GM19452 (cell line): ENCODE results near the gene WBP11.
A peak's percentile ranks its signal among the peaks of the same experiment; 100 is the strongest.

Source experiments
- ATAC-seq: cut with Tn5 transposase; IDR thresholded peaks from one replicate; pipeline ENCODE4 v1.9.1; 2021; ENCODE audit not compliant: unreplicated experiment

Gene WBP11

DNA sequence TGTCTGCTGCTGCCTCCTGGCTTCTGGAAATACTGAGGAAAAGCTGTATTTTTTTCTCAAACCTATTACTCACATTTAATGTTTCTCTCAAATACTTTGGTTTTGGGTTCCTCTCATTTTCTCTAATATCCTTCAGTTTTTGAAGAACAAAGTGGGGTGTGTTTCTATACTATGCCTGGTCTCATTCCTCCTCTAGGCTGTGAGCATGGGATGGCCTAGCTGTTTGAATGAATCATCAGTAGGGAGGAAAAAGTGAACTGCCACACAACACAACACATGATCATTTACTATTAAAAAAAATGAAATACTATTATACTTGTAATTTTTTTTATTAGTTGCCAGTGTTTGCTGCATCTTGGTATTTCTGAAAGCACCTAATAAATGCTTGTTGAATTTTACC is 22.0 kb upstream of the WBP11 start:
- no peak for ATAC-seq

- ATAC-seq: no peak
Measured at GRCh38 chr12:14824012-14824634, 20.8 kb upstream of the WBP11 start.

GRCh38 chr12:14814014-14814413 is 10.7 kb upstream of the WBP11 start, which contains the start of gene SMCO3:
Gene SMCO3 (minus strand): TSS chr12:14814182. CDS start chr12:14806680, 7,502 bp downstream.
- no peak for ATAC-seq

GRCh38 chr12:14811486-14811885 is 8.2 kb upstream of the WBP11 start:
- ATAC-seq: no peak

GRCh38 chr12:14810953-14811483 is 7.7 kb upstream of the WBP11 start:
- ATAC-seq: no peak

GRCh38 chr12:14810167-14810952 is 7.1 kb upstream of the WBP11 start:
- ATAC-seq: no peak

GRCh38 chr12:14803830-14804160 is 517 bp upstream of the WBP11 start:
- peak; percentile 4 for ATAC-seq

GRCh38 chr12:14802721-14803010 is 612 bp downstream of the WBP11 start:
- ATAC-seq: no peak

DNA sequence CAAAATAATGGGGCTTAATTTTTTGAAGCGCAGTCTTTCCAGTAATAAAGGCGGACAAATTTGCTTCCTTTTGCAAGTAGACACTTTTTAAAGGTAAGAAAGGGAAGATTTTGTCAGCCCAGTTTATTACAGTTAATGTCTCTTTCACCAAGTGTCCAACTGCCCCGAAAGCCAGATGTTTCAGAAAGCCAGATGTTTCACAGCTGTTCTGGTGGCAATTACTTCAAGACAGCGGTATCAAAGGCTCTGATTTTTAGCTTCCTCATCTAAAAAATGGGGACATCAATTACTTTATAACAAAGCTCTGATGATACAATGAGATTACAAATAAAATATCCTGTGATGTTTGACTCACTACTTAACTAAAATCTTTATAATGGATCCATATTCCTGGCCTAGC is 1.0 kb downstream of the WBP11 start:
- ATAC-seq: no peak

DNA sequence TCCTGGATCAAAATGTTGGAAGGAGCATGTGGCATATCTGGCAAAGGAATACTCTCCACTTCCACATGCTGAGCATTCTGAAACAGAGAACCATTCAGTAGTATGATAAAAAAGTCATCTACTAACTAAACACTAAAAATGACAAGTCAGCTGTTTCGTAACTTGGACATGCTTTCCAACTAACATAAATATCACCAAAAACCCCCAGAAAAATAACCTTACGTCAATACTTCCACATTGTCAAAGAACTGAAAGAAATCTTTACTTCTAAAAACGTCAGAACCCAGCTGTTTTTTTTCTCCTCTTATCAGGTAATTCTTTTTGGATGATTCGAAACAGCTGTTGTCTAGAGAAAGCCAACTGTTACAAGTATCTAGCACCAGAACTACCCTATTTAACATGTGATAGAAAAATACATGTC is 8.2 kb downstream of the WBP11 start:
- ATAC-seq: no peak

DNA sequence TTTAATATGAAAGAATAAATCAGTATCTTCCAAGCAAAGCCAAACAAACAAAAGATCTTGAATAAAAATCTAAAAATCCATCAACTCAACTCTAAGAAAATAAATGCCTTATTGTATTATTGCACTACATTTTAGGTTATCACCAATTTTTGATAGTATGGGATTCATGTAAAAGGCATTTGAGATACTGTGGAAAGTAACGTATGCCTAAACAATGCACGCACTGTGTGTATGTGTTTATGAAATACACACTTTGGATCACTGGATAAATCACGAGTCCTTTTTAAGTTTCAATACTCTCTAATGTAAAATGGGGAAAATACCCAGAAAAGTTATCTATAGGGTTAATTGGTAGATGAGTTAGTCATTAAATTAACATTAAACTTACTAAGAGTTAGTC is 17.7 kb downstream of the WBP11 start:
- ATAC-seq: no peak

DNA sequence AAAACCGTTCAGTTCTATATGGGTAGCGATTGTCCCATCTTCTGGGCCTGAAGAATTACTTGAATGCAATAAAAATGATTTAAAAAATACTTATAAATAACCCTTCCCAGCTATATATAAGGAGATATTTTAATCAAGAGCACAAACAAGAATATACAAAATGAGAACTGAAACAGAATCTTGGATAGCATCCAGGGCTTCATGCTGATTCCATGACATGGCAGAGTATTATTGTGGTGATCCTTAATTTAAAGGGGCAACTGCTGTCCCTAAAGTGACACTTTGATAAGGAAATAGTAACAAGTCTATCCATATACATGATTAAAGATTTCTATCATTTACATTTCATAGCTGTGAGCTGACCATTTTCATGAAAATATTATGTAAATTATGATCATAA is 18.8 kb downstream of the WBP11 start:
- ATAC-seq: no peak

DNA sequence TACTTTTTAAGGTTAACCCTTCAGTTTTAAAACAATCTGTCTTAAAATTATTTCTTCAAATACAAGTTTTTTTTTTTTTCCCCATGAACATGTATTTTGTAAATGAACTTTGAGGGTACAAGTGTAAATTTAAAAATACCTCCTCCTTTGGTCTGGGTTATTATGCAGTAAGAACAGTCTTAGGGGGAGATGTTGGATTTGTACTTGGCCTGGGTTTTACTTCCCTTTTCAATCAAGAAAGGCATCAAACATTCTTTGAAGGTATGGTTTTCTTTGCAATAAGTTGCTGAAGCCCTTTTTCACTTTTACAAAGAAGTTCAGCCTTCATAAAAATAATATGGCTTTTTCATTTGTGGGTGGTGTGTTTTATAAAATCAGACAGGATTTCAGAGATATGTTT is 20.5 kb downstream of the WBP11 start:
- no peak for ATAC-seq

DNA sequence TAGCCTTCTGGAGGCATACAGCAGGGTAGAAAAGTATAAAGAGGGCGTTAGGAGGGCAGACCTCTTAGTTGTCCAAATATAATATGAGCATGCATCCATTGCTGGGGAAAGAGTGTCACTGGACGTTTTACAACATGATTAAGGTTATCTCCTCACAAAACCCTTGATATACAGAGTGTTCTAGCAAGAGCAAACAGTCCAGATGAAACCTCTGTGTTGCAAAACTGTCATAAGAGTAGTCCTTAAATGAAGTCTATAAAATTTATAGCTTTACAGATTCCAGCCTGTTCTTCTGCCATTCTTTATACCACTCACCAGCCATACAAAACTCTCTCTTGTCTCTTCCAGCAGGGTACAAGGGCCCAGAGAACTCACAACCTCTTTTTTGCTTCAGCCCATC is 21.7 kb downstream of the WBP11 start:
- ATAC-seq: no peak

GRCh38 chr12:14780859-14781258 is 22.4 kb downstream of the WBP11 start:
- ATAC-seq: no peak

DNA sequence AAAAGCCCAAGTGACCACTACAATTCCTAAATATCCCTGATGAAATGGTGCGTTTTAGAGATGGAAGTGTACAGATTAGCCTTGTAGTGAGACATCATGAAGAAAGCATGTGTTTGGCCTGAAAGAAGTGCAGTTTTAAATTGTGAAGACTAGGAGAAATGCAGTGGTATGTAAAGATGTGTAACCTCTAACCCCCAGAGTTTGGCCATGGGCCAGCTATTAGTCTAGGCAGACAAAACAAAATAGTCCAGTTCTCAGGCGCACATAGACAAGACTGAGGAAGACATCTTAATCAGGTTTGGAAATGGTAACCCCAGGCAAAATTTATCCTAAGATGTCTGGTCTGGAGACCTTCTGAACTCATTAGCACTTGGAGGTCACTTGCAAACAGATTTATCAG is 23.4 kb downstream of the WBP11 start:
- ATAC-seq: no peak

DNA sequence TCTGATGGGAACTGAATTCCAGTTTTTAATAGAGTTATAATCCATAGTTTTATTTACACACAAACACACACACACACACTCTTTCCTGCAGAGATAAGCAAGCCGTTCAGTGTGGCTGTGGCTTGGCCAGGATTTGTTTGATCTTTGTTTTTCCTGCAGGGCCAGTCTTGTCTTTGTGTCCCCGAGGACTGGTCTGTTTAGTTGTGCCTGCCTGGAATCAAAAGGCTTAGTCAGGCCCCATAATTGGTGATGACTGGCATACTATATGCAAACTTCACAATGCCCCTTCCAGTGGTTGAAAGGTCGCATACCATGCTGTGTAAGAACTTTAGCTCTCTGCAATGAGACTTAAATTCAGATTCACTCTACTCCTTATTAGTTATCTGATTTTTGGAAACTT is 26.0 kb downstream of the WBP11 start:
- no peak for ATAC-seq

DNA sequence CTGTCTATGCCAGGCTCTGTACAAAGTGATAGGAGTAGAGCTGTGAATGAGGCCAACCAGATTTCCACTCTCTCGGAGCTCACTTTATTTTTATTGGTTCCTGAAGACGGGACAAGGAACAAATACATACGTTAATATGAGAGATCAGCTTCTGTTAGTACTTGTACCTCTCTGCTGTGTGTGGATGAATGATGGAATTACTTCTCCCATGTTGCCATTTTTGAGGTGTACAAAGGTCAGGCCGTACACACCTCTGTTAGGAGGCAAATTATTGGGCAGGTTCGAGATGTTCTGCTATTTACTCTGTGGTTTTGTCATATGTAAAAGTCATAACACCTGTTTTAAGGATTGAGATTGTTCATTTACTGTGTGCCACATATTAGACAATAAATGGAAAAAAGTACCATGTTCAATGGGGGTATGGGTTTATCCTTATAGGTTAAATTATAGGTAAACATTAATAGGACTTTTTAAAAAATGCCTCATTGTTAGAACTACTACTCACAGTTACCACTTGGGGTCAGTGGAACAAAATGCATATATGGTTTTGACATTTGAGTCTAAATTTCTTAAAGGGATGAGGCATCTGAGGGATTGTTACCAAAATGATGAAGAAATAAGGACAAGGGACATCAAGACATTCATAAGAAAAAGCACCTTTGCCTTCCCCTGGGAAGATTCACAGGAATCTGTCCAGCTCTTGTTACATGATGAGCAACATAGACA is 26.9 kb downstream of the WBP11 start:
- no peak for ATAC-seq

DNA sequence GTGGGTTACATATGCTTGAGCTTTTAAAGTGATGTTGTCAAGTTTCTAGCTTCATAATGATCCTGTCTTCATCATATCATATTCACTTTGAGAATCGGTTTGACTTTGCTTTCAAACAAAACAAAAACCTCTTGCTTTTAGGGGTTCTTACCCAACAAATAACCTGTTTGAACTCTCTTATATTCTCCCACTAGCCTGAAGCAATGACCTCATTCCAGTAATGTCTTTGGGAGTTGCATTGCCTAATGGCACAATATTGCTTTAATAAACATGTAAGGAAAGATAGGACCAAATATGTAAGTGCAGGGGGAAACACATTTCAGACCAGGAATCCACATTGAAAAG is 27.7 kb downstream of the WBP11 start:
- no peak for ATAC-seq

GRCh38 chr12:14774906-14775635 is 28.2 kb downstream of the WBP11 start:
- no peak for ATAC-seq

DNA sequence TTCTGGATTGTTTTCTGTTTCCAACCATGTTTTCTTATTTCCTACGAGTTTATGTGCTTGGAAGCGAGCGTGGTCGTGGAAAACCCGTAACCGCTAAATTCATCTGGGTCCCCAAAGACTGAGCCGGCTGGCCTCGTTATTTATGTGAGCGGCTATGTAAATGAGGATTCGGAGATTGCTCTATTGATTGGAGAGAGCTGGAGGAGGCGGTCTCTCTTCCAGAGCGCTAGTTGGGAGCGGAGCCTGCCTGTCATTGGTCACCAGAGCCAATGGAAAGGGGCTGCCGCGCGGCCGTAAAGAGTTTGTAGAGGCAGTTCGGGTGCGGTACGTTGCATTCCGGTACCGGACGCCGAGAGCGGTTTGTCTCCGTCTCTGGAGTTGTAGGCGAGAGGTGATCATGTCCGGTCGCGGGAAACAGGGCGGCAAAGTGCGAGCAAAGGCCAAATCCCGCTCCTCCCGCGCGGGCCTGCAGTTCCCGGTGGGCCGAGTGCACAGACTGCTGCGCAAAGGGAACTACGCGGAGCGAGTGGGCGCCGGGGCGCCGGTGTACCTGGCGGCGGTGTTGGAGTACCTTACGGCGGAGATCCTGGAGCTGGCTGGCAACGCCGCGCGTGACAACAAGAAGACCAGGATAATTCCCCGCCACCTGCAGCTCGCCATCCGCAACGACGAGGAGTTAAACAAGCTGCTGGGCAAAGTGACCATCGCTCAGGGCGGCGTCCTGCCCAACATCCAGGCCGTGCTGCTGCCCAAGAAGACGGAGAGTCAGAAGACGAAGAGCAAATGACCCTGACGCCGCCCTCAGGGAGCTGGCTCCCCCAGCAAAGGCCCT is 29.0 kb downstream of the WBP11 start:
- peak; percentile 47 for ATAC-seq
